ENCODE data around the gene PIEZO2.

The PIEZO2 gene

DNA sequence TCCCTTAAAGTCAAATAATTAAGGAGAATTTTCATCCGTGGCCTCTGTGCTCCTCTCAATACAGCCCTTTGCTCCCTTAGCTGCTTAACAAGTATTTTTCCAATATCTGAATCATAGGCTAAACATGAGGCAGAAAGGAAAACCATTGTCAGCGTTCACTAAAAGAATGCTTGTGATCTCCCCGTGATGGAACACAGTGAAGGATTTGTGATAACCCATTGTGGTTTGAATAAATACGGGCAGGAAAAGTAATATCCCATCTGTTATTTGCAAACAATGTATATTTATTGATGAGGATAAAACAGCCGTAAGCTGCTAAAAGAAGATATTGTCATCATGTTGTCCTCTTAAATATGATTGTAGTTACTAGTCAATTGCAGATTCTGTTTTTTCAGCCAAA is 365.4 kb downstream of the PIEZO2 start:
- Mint-ChIP-seq H3K4me1 (no peaks in the 10 kb centered on the region), H3K4me3 (no peak overlapping the region), H3K27me3 (peaks cover 22 to 29% of the 10 kb centered on the region in 2 donors), H3K36me3 (no peaks in the 10 kb centered on the region), H3K9me3 (peaks cover 2 to 3% of the 10 kb centered on the region in 2 donors), H3K27ac (no peak overlapping the region)
- no peak for DNase-seq
- no peak for ATAC-seq (replicated peaks)

- Mint-ChIP-seq H3K4me1 (no peaks in the 10 kb centered on the region), H3K27ac (no peak overlapping the region), H3K27me3 (peaks cover 24 to 30% of the 10 kb centered on the region in 2 donors), H3K36me3 (no peaks in the 10 kb centered on the region), H3K4me3 (no peak overlapping the region), H3K9me3 (peaks cover 3 to 6% of the 10 kb centered on the region in 2 donors)
- ATAC-seq (replicated peaks) (no peak), DNase-seq (no peak)
These were observed 372.9 kb downstream of the PIEZO2 start for GRCh38 chr18:10776493-10776892.

DNA sequence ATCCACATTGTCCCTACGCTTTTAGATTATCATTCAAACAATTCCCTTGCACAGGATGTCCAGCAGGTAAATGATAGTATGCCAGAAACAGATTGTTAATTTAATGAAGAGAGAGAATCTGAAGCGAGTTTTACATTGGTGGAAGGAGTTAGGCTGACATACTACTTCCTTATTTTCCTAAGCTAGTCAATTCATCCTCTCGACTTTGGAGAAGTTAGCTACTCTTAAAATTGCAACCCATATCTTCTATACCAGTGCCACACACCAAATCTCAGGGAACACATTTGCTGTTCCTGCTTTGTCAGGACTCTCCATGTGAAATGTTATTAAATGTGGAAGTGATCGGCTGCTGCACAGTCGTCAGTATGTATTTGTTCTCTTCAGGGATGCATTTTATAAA is 374.3 kb downstream of the PIEZO2 start:
- Mint-ChIP-seq H3K36me3 (no peaks in the 10 kb centered on the region), H3K4me1 (no peaks in the 10 kb centered on the region), H3K27me3 (peaks cover 29 to 31% of the 10 kb centered on the region in 2 donors), H3K4me3 (no peak overlapping the region), H3K9me3 (peaks cover 3 to 6% of the 10 kb centered on the region in 2 donors), H3K27ac (no peak overlapping the region)
- DNase-seq = no peak
- ATAC-seq (replicated peaks) = no peak

- Mint-ChIP-seq H3K4me1 (no peaks in the 10 kb centered on the region), H3K27me3 (peaks cover 30 to 36% of the 10 kb centered on the region in 2 donors), H3K36me3 (no peaks in the 10 kb centered on the region), H3K27ac (no peak overlapping the region), H3K4me3 (no peak overlapping the region), H3K9me3 (peaks cover 3 to 6% of the 10 kb centered on the region in 2 donors)
- ATAC-seq (replicated peaks) = peak; percentile 25 to 61
- no peak for DNase-seq
These were observed 378.2 kb downstream of the PIEZO2 start for GRCh38 chr18:10771053-10771709.

- H3K9me3 Mint-ChIP-seq = peaks cover 3 to 6% of the 10 kb centered on the region in 2 donors
- peaks cover 31 to 41% of the 10 kb centered on the region in 2 donors for H3K27me3 Mint-ChIP-seq
- no peaks in the 10 kb centered on the region for H3K4me1 Mint-ChIP-seq
- no peaks in the 10 kb centered on the region for H3K36me3 Mint-ChIP-seq
- no peak overlapping the region for H3K4me3 Mint-ChIP-seq
- no peak for DNase-seq
- no peak overlapping the region for H3K27ac Mint-ChIP-seq
- no peak for ATAC-seq (replicated peaks)
These were observed 379.1 kb downstream of the PIEZO2 start for GRCh38 chr18:10770264-10770663.

DNA sequence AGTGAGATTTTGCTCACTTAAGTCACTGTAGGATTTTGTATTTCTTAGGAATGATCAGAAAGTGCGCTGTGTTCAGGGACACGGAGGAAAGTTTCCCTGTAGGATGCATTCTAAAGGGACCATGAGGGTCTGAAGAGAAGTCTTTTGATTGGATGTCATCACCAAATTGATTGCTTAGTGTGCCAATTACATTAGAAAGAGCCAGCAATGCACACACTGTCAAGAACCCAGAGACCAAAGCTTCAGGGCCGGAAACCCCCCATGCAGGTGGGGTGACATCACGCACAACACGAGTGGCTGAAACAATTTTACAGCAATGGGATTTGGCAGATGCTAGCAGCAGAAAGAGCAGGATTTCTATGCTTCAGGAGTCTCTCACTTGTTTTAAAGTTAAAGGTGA is 381.1 kb downstream of the PIEZO2 start:
- H3K4me1 Mint-ChIP-seq = no peaks in the 10 kb centered on the region
- no peaks in the 10 kb centered on the region for H3K36me3 Mint-ChIP-seq
- peaks cover 3 to 6% of the 10 kb centered on the region in 2 donors for H3K9me3 Mint-ChIP-seq
- ATAC-seq (replicated peaks) (no peak), DNase-seq (no peak)
- H3K27me3 Mint-ChIP-seq = peaks cover 28 to 30% of the 10 kb centered on the region in 2 donors
- no peak overlapping the region for H3K4me3 Mint-ChIP-seq
- no peak overlapping the region for H3K27ac Mint-ChIP-seq

GRCh38 chr18:10767658-10768057 is 381.7 kb downstream of the PIEZO2 start:
- Mint-ChIP-seq H3K4me1 (no peaks in the 10 kb centered on the region), H3K4me3 (no peak overlapping the region), H3K27ac (no peak overlapping the region), H3K36me3 (no peaks in the 10 kb centered on the region), H3K27me3 (peaks cover 29 to 30% of the 10 kb centered on the region in 2 donors), H3K9me3 (peaks cover 3 to 6% of the 10 kb centered on the region in 2 donors)
- ATAC-seq (replicated peaks) = no peak
- no peak for DNase-seq

GRCh38 chr18:10760986-10761385 is 388.4 kb downstream of the PIEZO2 start:
- Mint-ChIP-seq H3K27ac (no peak overlapping the region), H3K4me3 (no peak overlapping the region), H3K4me1 (no peaks in the 10 kb centered on the region), H3K9me3 (no peaks in the 10 kb centered on the region), H3K27me3 (peaks cover 8 to 16% of the 10 kb centered on the region in 2 donors), H3K36me3 (no peaks in the 10 kb centered on the region)
- ATAC-seq (replicated peaks) = no peak
- DNase-seq = no peak

DNA sequence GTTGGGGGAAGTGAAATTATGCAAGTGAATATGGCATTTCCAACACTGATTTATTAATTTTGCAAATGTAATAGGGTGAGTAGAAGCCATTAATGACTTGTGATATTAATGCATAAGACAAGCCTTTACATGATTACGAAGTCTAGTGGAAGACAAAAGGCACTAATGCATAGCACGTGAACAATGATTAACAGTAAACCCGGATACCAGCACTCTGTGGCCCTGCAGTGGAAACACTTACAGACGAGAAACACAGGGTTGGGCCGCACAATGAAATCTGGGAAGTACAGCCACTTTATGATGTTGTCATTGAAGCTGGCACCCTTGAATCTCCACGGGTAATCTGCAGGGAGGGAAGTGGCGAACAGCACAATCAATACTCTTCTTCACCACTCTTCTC is 390.1 kb downstream of the PIEZO2 start:
- ATAC-seq (replicated peaks) = no peak
- Mint-ChIP-seq H3K27ac (no peak overlapping the region), H3K4me3 (no peak overlapping the region), H3K9me3 (no peaks in the 10 kb centered on the region), H3K36me3 (no peaks in the 10 kb centered on the region), H3K4me1 (no peaks in the 10 kb centered on the region), H3K27me3 (peaks cover 0 to 6% of the 10 kb centered on the region in 2 donors)
- no peak for DNase-seq

DNA sequence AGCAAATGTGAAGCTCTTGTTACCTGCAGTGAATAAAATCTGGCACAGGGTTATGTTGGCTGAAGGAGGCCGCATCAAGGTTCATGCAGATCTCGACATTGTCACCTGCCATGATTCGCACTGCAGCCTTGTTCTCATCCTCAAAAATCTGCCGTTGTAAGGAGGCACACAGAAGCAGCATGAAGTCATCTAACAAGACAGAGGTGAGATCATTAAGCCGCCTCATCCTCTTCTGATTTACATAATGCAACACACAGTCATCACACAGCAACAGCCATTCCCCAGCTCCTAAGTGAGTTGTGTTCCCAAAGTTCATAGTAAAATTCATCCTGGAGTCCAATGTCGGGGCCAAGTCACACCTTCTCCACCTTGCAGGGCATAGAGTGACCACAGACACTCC is 391.4 kb downstream of the PIEZO2 start:
- ATAC-seq (replicated peaks) = no peak
- DNase-seq = no peak
- H3K27me3 Mint-ChIP-seq = no peaks in the 10 kb centered on the region
- H3K4me1 Mint-ChIP-seq = no peaks in the 10 kb centered on the region
- H3K36me3 Mint-ChIP-seq = no peaks in the 10 kb centered on the region
- H3K9me3 Mint-ChIP-seq = no peaks in the 10 kb centered on the region
- no peak overlapping the region for H3K27ac Mint-ChIP-seq
- no peak overlapping the region for H3K4me3 Mint-ChIP-seq

- Mint-ChIP-seq H3K27me3 (no peaks in the 10 kb centered on the region), H3K9me3 (no peaks in the 10 kb centered on the region), H3K4me3 (no peak overlapping the region), H3K36me3 (no peaks in the 10 kb centered on the region), H3K4me1 (no peaks in the 10 kb centered on the region), H3K27ac (no peak overlapping the region)
- no peak for DNase-seq
- no peak for ATAC-seq (replicated peaks)
These were observed 392.0 kb downstream of the PIEZO2 start for GRCh38 chr18:10757349-10757748.

GRCh38 chr18:10755855-10756254 is 393.5 kb downstream of the PIEZO2 start:
- no peaks in the 10 kb centered on the region for H3K9me3 Mint-ChIP-seq
- no peaks in the 10 kb centered on the region for H3K36me3 Mint-ChIP-seq
- no peak overlapping the region for H3K4me3 Mint-ChIP-seq
- ATAC-seq (replicated peaks) = no peak
- H3K27ac Mint-ChIP-seq = no peak overlapping the region
- no peaks in the 10 kb centered on the region for H3K27me3 Mint-ChIP-seq
- no peaks in the 10 kb centered on the region for H3K4me1 Mint-ChIP-seq
- no peak for DNase-seq

GRCh38 chr18:10754128-10754527 is 395.2 kb downstream of the PIEZO2 start:
- H3K36me3 Mint-ChIP-seq = no peaks in the 10 kb centered on the region
- no peaks in the 10 kb centered on the region for H3K9me3 Mint-ChIP-seq
- no peak overlapping the region for H3K27ac Mint-ChIP-seq
- H3K4me3 Mint-ChIP-seq = no peak overlapping the region
- H3K27me3 Mint-ChIP-seq = no peaks in the 10 kb centered on the region
- DNase-seq = no peak
- no peaks in the 10 kb centered on the region for H3K4me1 Mint-ChIP-seq
- no peak for ATAC-seq (replicated peaks)

DNA sequence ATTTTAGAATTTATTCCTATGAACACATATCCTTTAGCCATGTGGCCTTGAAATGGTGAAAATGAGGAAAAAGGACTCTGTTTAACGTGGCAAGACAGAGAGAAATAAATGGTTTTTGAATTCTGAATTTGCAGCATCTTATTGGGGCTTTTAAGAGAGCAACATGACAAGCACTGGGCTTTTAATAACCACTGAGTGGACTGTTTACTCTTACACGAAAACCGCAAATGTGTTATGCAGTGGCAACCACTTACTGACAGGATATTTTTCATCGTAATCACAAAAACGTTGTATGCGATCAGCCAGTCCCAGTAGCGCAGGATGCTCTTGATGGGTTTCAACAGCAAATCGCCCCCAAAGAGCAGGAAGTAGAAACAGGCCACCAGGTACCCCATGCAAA is 397.0 kb downstream of the PIEZO2 start:
- no peak for ATAC-seq (replicated peaks)
- Mint-ChIP-seq H3K4me1 (no peaks in the 10 kb centered on the region), H3K27me3 (no peaks in the 10 kb centered on the region), H3K27ac (no peak overlapping the region), H3K36me3 (no peaks in the 10 kb centered on the region), H3K4me3 (no peak overlapping the region), H3K9me3 (no peaks in the 10 kb centered on the region)
- no peak for DNase-seq

DNA sequence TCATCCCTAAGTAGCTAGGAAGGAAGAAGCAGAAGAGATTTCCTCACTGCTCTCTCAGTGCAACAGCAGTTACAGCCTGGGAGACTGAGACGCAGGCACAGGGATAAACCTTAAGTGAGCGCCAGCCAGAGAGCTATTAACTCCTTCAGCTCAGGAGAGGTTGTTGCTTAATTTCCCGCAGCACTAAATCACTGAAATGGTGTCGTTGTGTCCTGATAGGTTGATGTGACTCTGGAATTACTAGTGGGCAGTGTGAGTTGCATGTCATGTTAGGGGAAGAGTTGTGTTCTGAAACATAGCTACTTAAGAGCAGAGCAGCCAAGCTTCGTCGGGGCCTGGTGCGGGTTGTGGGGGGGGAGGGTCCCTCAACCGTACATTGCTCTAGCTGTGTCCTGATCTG is 397.7 kb downstream of the PIEZO2 start:
- H3K27me3 Mint-ChIP-seq = no peaks in the 10 kb centered on the region
- no peaks in the 10 kb centered on the region for H3K9me3 Mint-ChIP-seq
- H3K36me3 Mint-ChIP-seq = no peaks in the 10 kb centered on the region
- DNase-seq (no peak), ATAC-seq (replicated peaks) (no peak)
- no peak overlapping the region for H3K4me3 Mint-ChIP-seq
- no peak overlapping the region for H3K27ac Mint-ChIP-seq
- no peaks in the 10 kb centered on the region for H3K4me1 Mint-ChIP-seq
